HG03139 (cell line): ENCODE data around the gene SERPINE1.
A peak's percentile ranks its signal among the peaks of the same experiment; 100 is the strongest.
"Not testable (repeated sequence)": the region's sequence is repeated elsewhere in the genome, so short reads cannot be mapped to it uniquely, and the experiment has no call there.

Experiments
- ATAC-seq: cut with Tn5 transposase; IDR thresholded peaks from one replicate; pipeline ENCODE4 v1.9.1; 2021; ENCODE audit not compliant: unreplicated experiment

SERPINE1 gene

DNA sequence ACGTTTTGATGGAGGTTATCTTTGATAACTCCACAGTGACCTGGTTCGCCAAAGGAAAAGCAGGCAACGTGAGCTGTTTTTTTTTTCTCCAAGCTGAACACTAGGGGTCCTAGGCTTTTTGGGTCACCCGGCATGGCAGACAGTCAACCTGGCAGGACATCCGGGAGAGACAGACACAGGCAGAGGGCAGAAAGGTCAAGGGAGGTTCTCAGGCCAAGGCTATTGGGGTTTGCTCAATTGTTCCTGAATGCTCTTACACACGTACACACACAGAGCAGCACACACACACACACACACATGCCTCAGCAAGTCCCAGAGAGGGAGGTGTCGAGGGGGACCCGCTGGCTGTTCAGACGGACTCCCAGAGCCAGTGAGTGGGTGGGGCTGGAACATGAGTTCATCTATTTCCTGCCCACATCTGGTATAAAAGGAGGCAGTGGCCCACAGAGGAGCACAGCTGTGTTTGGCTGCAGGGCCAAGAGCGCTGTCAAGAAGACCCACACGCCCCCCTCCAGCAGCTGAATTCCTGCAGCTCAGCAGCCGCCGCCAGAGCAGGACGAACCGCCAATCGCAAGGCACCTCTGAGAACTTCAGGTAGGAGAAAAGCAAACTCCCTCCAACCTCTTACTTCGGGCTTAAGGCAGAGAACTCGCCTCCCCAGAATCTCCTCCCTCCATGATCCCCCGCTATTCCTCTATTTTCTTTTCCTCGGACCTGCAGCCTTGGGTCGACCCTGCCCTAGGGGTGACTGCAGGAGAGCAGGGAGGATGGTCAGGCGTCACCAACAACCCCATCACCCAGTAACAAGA is at the start of gene SERPINE1:
SERPINE1 (plus strand) TSS at position 454 of the 809 bp plus-strand sequence. CDS start 1,290 bp downstream, outside the sequence.
- peak; percentile 50 for ATAC-seq

DNA sequence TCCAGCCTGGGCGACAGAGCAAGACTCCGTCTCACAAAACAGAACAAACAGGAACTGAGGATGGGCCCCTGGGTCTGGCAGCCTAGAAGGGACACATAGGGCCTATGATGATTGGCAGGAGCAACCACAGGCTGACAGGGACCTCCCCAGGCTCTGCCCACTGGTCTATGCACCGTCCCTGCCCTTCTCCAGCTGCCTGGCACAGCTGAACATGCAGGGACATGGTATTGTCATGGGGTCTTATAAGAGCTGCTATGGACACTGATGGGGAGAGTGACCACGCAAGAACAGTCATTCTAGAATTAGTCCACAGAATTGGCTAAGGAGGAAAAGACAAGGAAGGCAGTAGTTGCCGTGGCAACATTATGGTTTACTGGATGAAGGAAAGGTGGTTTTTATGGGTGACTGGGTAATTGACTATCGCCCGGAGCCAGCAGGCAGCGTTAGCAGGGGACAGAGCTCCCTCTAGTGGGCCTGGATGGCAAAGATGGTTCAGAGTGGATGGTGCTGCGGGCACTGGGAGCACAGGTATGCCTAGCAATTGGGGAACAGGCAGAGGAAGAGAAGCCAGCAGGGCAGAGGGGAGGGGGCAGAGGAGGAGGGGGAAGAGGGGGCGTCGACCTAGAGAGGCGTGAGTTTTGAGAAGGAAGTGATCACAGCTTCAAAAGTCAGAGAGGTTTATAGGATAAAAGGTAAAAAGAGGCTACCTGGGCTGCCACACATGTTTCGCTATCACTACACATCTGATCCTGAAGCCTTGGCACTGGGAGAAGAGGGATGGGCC is 49.4 kb upstream of the SERPINE1 start:
- ATAC-seq: no peak

GRCh38 chr7:101081432-101081831 is 45.5 kb upstream of the SERPINE1 start:
- no peak for ATAC-seq

DNA sequence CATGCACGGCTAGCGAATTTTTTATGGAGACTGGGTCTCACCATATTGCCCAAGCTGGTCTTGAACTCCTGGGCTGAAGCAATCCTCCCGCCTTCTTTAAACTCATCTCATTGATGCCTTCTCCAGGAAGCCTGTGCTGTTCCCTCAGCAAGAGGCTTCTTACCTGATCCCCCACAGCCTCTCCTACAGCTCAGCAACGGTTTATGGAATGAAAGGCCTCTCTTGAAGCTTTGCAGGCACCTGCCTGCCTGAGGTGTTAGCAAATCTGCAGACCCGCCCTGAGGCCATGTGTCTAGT is 42.1 kb upstream of the SERPINE1 start:
- ATAC-seq: no peak

GRCh38 chr7:101085162-101085964 is 41.5 kb upstream of the SERPINE1 start, which contains the start of gene TRIM56:
Gene TRIM56 (plus strand): TSS chr7:101085481. CDS start chr7:101087313, 1,832 bp downstream.
- ATAC-seq: peak; percentile 79

DNA sequence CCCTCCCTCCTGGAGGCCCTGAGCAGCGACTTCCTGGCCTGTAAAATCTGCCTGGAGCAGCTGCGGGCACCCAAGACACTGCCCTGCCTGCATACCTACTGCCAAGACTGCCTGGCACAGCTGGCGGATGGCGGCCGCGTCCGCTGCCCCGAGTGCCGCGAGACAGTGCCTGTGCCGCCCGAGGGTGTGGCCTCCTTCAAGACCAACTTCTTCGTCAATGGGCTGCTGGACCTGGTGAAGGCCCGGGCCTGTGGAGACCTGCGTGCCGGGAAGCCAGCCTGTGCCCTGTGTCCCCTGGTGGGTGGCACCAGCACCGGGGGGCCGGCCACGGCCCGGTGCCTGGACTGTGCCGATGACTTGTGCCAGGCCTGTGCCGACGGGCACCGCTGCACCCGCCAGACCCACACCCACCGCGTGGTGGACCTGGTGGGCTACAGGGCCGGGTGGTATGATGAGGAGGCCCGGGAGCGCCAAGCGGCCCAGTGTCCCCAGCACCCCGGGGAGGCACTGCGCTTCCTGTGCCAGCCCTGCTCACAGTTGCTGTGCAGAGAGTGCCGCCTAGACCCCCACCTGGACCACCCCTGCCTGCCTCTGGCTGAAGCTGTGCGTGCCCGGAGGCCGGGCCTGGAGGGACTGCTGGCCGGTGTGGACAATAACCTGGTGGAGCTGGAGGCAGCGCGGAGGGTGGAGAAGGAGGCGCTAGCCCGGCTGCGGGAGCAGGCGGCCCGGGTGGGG is 39.4 kb upstream of the SERPINE1 start:
- ATAC-seq: no peak

- no peak for ATAC-seq
Measured at GRCh38 chr7:101088069-101088425, 38.9 kb upstream of the SERPINE1 start.

DNA sequence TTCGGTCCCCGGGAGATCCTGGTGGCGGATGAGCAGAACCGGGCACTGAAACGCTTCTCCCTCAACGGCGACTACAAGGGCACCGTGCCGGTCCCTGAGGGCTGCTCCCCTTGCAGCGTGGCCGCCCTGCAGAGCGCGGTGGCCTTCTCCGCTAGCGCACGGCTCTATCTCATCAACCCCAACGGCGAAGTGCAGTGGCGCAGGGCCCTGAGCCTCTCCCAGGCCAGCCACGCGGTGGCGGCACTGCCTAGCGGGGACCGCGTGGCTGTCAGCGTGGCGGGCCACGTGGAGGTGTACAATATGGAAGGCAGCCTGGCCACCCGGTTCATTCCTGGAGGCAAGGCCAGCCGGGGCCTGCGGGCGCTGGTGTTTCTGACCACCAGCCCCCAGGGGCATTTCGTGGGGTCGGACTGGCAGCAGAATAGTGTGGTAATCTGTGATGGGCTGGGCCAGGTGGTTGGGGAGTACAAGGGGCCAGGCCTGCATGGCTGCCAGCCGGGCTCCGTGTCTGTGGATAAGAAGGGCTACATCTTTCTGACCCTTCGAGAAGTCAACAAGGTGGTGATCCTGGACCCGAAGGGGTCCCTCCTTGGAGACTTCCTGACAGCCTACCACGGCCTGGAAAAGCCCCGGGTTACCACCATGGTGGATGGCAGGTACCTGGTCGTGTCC is 37.9 kb upstream of the SERPINE1 start:
- no peak for ATAC-seq

DNA sequence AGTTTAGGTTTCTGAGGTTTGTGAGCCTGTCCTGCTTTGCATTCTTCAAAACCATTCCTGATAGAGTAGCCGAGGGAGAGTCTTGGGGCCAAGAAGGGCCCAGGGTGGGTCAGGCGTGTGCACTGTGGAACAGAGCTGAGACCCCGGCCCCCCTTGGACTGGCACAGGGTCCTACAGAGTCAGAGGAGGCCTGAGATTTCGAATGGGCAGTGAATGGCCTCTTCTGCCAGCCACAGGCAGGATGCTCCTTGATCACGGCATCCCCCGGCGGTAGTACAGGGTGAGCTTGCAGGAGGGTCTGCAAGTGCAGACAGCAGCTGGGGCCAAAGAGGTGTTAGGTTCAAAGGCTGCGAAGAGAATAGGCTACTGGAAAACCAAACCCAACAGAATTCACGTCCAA is 37.0 kb upstream of the SERPINE1 start:
- ATAC-seq: no peak

GRCh38 chr7:101092266-101092905 is 34.5 kb upstream of the SERPINE1 start:
- ATAC-seq: not testable (repeated sequence)

- no peak for ATAC-seq
Measured at GRCh38 chr7:101093906-101094305, 33.0 kb upstream of the SERPINE1 start.

GRCh38 chr7:101094376-101094775 is 32.5 kb upstream of the SERPINE1 start:
- ATAC-seq: no peak

DNA sequence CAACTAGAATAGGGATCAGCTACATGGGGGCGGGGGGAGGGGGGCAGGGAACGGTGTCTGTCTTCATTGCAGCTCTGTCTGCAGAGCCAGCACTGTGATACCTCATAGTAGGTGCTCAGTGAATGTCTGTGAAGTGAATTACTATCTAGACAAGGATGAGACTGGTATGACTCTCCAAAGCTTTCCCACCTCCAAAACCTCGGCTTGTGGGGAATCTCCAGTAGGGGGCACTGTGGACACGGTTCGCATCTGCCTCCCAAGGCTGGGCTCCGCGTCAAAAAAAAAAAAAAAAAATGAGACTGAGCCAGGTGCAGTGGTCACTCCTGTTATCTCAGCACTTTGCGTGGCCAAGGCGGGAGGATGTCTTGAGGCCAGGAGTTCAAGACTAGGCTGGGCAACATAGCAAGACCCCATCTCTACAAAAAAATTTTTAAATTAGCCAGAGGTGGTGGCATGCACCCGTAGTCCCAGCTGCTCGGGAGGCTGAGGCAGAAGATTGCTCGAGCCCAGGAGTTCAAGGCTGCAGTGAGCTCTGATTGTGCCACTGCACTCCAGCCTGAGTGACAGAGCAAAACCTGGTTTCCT is 32.0 kb upstream of the SERPINE1 start:
- no peak for ATAC-seq

DNA sequence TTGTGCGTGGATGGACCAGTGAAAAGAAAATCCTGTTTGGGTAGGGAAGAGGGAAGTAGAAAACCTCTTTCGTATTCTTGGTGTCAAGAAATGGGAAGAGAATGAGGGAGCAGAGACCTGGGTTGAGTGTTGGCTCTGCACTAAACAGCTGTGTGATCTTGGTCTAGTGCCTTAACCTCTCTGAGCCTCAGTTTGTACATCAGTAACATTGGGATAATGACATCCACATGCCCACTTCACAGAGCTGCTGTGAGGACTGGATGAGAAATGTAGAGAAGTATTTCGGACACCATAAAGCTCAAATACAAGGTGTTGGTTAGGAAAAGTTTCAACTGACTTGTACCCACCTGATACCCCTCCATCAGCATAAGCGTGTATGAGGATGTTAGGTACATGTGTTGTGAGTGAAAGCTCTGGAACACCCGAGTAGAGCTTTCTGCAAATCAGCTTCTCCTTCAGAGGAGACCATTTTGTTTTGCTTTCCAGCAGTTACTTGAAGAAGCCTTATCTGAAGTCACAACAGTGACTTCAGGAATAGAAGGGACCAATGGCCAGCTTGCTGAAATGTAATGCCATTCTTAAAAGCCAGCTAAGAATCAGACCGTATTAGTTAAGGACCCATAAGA is 30.5 kb upstream of the SERPINE1 start:
- ATAC-seq: no peak

GRCh38 chr7:101096957-101097347 is 30.0 kb upstream of the SERPINE1 start:
- ATAC-seq: no peak

DNA sequence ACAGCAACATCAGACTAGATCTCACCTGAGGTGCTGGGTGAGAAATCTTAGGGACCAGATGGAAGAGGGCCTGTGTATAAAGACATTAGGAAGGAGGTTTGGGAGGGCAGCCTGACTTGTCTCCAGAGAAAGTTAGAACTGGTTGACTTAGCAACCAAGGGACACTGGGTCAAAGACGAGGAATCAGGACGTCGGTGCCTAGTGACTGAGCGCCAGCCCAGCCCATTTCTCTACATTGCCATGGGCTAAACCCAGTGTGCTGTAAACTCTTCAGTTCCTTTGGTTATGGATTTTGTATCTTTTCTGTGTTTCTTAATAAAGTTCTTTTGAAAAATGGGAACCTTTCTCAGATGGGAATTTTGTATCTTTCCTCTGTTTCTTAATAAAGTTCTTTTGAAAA is 29.3 kb upstream of the SERPINE1 start:
- no peak for ATAC-seq

GRCh38 chr7:101099969-101100781 is 26.7 kb upstream of the SERPINE1 start:
- no peak for ATAC-seq
